GM04503 (cell line): ENCODE measurements around the gene C19orf12.
"Not testable (repeated sequence)": the region's sequence is repeated elsewhere in the genome, so short reads cannot be mapped to it uniquely, and the experiment has no call there.

Source experiments
- DNase-seq: peaks from one replicate; pipeline ENCODE4 v3.0.0-alpha.2; 2012; ENCODE audit warnings: low read depth

C19orf12 gene

GRCh38 chr19:29727906-29728305, 12.8 kb upstream of the C19orf12 start:
- DNase-seq, result no peak

- no peak for DNase-seq
Observed at GRCh38 chr19:29724746-29725145, 9.7 kb upstream of the C19orf12 start.

GRCh38 chr19:29724102-29724641, 9.1 kb upstream of the C19orf12 start:
- DNase-seq, result no peak

- no peak for DNase-seq
Observed at GRCh38 chr19:29717051-29717450, 2.0 kb upstream of the C19orf12 start.

- DNase-seq, result no peak
Observed at GRCh38 chr19:29715701-29716581, 880 bp upstream of the C19orf12 start.

- no peak for DNase-seq
Observed at GRCh38 chr19:29714371-29714952, 599 bp downstream of the C19orf12 start.

- DNase-seq, result no peak
Observed at GRCh38 chr19:29712744-29713516, 2.1 kb downstream of the C19orf12 start.

GRCh38 chr19:29711584-29712132, 3.4 kb downstream of the C19orf12 start:
- no peak for DNase-seq

- DNase-seq, result not testable (repeated sequence)
Observed at GRCh38 chr19:29709440-29709798, 5.6 kb downstream of the C19orf12 start.

- no peak for DNase-seq
Observed at GRCh38 chr19:29708554-29709439, 6.3 kb downstream of the C19orf12 start.

GRCh38 chr19:29706635-29707034, 8.4 kb downstream of the C19orf12 start:
- no peak for DNase-seq

- no peak for DNase-seq
Observed at GRCh38 chr19:29705706-29706105, 9.4 kb downstream of the C19orf12 start.

GRCh38 chr19:29704562-29705558, 10.2 kb downstream of the C19orf12 start:
- DNase-seq, result no peak

- no peak for DNase-seq
Observed at GRCh38 chr19:29702963-29703320, 12.1 kb downstream of the C19orf12 start.

GRCh38 chr19:29702161-29702962, 12.7 kb downstream of the C19orf12 start:
- DNase-seq, result no peak

GRCh38 chr19:29700498-29700897, 14.6 kb downstream of the C19orf12 start:
- no peak for DNase-seq

- no peak for DNase-seq
Observed at GRCh38 chr19:29699861-29700260, 15.2 kb downstream of the C19orf12 start.

GRCh38 chr19:29697523-29698261, 17.4 kb downstream of the C19orf12 start:
- DNase-seq, result no peak

GRCh38 chr19:29696565-29696846, 18.6 kb downstream of the C19orf12 start:
- DNase-seq, result no peak
